ENCODE results near the gene KCNC3.

KCNC3 gene

DNA sequence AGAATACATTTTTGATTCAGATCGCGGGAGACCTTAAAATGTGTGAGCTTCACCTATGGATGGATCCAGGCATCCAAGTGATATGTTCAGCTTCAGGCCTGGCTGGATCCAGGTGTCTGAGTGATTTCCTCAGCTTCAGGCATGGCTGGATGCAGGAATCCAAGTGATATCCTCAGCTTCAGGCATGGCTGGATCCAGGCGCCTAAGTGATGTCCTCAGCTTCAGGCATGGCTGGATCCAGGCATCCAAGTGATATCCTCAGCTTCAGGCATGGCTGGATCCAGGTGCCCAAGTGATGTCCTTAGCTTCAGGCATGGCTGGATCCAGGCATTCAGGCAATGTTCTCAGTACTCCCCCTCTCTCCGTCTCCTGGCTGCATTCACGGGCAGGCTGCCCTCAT, 60.7 kb downstream of the KCNC3 start:
- in situ Hi-C loops (cut with HindIII; ENCODE audit: low sequenced_read_pairs) = no loop called here
- TF ChIP-seq, protein P1, sequence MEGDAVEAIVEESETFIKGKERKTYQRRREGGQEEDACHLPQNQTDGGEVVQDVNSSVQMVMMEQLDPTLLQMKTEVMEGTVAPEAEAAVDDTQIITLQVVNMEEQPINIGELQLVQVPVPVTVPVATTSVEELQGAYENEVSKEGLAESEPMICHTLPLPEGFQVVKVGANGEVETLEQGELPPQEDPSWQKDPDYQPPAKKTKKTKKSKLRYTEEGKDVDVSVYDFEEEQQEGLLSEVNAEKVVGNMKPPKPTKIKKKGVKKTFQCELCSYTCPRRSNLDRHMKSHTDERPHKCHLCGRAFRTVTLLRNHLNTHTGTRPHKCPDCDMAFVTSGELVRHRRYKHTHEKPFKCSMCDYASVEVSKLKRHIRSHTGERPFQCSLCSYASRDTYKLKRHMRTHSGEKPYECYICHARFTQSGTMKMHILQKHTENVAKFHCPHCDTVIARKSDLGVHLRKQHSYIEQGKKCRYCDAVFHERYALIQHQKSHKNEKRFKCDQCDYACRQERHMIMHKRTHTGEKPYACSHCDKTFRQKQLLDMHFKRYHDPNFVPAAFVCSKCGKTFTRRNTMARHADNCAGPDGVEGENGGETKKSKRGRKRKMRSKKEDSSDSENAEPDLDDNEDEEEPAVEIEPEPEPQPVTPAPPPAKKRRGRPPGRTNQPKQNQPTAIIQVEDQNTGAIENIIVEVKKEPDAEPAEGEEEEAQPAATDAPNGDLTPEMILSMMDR (IDR thresholded peaks at IDR 0.05; ENCODE audit: low read depth, low read length, missing control alignments) = no peak
- no peak for DNase-seq (ENCODE audit: low read depth)
- H3K4me3 ChIP-seq (ENCODE audit: low read depth, low read length) = no peak overlapping the region

DNA sequence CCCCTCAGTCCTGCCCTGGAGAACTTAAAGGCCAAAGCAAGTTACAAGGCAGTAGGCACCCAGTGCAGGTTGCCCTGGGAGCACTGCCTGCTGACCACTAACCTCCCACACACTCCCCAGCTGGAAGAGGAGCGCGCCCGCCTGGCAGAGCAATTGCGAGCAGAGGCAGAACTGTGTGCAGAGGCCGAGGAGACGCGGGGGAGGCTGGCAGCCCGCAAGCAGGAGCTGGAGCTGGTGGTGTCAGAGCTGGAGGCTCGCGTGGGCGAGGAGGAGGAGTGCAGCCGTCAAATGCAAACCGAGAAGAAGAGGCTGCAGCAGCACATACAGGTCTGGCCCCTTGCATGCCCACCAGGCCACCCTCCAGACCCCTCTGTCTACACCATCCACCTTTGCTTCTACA, 61.1 kb downstream of the KCNC3 start:
- no peak overlapping the region for H3K4me3 ChIP-seq (ENCODE audit: low read depth, low read length)
- in situ Hi-C loops (cut with HindIII; ENCODE audit: low sequenced_read_pairs) = no loop called here
- TF ChIP-seq, protein P1 (IDR thresholded peaks at IDR 0.05; ENCODE audit: low read depth, low read length, missing control alignments) = no peak
- no peak for DNase-seq (ENCODE audit: low read depth)

DNA sequence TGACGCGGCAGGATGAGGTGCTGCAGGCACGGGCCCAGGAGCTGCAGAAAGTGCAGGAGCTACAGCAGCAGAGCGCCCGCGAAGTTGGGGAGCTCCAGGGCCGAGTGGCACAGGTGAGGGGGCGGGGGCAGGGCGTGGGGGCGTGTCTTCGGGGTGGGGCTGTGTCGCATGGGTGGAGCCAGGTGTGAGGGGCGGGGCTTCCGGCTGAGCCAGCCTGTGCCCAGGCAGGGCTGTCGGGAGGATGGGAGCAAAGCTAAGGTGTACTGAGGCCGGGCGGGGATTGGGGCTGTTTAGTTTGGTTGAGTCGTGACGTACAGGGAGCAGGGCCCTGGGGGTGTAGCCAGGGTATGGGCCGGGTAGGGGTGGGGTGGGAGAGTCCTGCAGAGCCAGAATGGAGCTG, 62.3 kb downstream of the KCNC3 start:
- H3K4me3 ChIP-seq (ENCODE audit: low read depth, low read length) = no peak overlapping the region
- no peak for DNase-seq (ENCODE audit: low read depth)
- TF ChIP-seq, protein P1 (IDR thresholded peaks at IDR 0.05; ENCODE audit: low read depth, low read length, missing control alignments) = no peak
- in situ Hi-C loops (cut with HindIII; ENCODE audit: low sequenced_read_pairs) = no loop called here

DNA sequence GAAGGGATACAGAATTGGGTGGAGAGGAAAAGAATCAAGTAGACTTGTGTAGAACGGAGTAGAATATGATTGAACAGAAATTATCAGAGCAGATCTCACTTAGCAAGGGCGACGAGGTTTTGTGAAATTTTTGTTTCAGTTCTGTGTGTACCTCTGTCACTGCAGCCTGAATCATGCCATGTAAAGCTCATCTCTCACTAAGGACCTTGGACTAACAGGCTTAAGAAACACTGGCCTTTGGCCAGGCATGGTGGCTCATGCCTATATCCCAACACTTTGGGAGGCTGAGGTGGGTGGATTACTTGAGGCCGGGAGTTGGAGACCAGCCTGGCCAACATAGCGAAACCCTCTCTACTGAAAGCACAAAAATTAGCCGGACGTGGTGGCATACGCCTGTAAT, 63.1 kb downstream of the KCNC3 start:
- TF ChIP-seq, protein P1 (IDR thresholded peaks at IDR 0.05; ENCODE audit: low read depth, low read length, missing control alignments) = no peak
- in situ Hi-C loops (cut with HindIII; ENCODE audit: low sequenced_read_pairs) = no loop called here
- no peak overlapping the region for H3K4me3 ChIP-seq (ENCODE audit: low read depth, low read length)
- DNase-seq (ENCODE audit: low read depth) = no peak

DNA sequence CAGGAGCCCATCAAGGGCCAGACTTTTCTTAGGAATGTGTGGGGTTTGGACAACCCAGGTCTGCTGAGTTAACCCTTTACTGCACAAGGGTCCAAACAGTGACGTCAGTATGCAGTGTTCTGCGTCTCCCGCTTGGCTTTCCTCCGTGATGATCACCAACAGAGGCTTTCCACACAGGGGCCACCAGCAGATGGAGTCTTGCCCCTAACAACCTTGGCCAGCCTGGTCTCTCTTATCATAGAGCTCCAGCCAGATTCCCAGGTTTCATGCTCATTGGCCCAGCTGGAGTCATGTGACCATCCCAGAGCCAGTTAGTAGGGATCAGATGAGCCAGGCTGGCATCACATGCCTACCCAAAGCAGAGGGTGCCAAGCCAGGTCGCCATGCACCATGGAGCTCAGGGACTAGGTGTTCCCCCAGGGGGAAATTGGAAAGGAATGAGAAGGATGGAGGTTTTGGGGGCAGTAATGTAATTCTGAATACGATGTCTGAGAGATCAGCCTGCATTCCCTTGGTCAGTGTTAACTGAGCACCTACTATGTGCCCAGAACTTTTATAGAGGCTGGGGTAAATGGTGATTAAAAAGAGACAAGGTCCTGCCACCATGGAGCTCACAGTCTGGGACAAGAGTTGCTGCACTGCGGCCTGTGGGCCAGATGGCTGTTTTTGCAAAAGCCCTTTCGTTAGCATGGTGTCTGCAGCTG, 64.5 kb downstream of the KCNC3 start:
- in situ Hi-C loops (cut with HindIII; ENCODE audit: low sequenced_read_pairs) = no loop called here
- TF ChIP-seq, protein P1 (IDR thresholded peaks at IDR 0.05; ENCODE audit: low read depth, low read length, missing control alignments) = no peak

DNA sequence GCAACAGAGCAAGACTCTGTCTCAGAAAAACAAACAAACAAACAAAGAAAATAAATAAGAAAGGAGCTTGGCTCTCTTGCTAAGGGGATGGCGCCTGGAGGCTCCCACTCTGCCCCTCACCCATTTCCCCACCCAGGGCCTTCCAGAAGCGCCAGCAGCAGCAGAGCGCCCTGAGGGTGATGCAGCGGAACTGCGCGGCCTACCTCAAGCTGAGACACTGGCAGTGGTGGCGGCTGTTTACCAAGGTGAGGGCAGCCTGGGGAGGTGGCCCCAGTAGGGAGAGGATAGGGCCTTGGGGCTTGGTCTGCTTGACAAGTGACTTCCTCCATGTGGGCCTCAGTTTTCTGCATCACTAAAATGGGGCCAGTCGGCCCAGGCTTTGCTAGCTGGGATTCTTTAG, 66.0 kb downstream of the KCNC3 start:
- no peak for DNase-seq (ENCODE audit: low read depth)
- H3K4me3 ChIP-seq (ENCODE audit: low read depth, low read length) = no peak overlapping the region
- in situ Hi-C loops (cut with HindIII; ENCODE audit: low sequenced_read_pairs) = no loop called here
- TF ChIP-seq, protein P1 (IDR thresholded peaks at IDR 0.05; ENCODE audit: low read depth, low read length, missing control alignments) = no peak

More for the DNA sequence above, 64.5 kb downstream of the KCNC3 start:
- H3K4me3 ChIP-seq (ENCODE audit: low read depth, low read length) = no peak overlapping the region
- no peak for DNase-seq (ENCODE audit: low read depth)

Measured in astrocyte of the cerebellum (primary cell).